Ecto neural progenitor cell (in vitro differentiated cells): ENCODE measurements around the gene PDGFD.

Experiments
- DNase-seq: peaks from one replicate; pipeline ENCODE4 v3.0.0-alpha.2; 2018; ENCODE audit warnings: low spot score

PDGFD gene

DNA sequence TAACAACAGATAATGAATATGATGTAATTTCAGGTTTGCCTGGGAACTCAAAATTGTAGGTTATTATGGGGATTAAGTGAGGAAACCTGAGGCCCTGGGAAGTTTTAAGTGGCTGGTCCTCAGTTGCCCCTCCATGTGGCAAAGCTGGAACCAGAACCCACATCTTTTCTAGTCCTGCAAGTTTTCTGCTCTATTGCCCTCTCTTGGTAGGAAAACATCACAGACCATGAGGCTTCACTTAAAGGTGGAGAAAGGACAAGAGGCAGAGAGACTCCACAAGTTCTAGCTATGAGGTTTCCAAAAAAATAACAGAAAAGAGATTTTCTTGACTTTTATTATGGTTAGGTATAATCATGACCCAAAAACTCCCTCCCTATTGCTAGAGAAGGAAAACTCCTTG lies 243.0 kb downstream of the PDGFD start:
- DNase-seq = no peak

DNA sequence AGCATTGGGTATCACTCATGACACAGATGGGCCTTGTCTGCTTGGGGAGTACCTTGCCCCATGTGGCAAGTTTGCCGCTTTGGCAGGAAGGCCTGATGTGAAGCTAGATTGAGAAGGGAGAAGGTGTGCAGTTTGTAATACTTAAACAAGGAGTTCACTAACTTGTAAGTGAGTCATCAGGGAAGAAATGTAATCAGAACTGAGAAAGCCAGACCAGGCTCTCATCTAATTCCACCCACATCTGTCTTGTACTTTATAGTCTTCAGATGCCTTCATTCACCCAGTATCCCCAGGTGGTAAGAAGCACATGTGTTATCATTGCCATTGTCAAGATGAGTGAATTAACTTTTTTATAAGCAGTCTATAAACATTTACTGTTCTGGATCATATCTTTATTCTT lies 243.5 kb downstream of the PDGFD start:
- DNase-seq = no peak

DNA sequence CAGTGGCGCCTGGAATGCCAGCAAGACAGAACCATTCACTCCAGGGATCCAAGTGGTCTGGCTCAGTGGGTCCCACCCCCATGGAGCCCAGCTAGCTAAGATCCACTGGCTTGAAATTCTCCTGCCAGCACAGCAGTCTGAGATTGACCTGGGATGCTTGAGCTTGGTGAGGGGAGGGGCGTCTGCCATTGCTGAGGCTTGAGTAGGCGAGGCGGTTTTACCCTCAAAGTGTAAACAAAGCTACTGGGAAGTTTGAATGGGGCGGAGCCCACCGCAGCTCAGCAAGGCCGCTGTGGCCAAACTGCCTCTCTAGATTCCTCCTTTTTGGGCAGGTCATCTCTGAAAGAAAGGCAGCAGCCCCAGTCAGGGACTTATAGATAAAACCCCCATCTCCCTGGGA lies 253.2 kb downstream of the PDGFD start:
- DNase-seq = no peak

DNA sequence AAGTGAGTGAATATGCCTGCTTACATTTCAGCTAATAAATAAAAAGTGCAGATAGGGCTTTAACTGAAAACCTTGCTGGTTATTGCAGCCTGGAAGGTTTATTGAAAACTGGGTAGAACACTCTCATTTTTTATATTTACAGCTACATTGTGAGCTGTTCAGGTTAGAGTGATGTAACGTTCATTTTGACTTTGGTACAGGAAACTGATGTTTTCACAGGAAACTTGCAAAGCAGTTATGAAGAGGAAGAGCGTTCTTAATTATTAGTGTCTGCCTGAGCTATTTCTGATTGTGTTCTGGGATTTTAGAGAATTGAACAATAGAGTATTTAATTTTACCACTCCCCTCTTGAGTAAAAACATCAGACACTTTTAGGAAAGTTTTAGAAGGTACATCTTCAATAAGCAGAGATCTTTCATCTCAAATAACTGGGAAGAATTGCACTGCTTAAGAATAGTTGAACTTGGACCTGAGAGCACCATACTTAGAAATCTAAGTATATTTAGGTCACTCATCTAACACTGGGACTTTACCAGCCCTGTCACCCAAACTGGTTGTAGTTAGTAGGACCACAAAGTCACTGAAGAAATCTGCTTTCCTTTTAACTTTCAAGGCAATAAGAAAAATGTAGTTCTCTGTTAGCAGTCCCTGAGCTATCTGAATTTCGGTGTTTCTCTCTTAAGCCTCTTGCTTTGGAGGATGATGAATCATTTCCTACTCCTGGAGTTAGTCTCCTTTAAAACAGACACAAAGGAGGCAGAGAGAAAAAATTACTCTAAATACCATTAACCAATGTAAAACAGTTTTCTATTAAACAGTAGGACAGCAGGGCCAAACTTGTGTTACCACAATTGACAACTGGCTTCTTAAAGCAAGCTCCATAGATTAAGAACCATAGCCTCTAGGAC lies 256.1 kb downstream of the PDGFD start:
- DNase-seq = no peak

DNA sequence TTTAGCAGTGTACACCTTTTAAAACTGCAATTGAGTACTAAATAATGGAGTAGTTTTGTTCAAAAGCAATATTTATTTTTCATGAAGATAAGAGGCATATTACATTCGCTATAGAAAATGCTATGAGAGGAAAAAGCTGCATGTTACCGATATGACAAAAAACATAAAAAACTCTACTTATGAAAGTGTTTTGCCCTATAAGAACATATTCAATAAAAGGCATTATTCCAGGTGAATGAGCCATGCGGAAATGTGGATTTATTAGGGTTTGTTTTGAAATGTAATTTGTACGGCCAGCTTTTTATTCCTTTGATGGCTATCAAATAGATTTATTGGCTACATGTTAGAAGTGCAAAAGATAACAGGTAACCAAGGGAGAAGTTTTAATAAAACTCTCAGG lies 256.8 kb downstream of the PDGFD start:
- DNase-seq = no peak

DNA sequence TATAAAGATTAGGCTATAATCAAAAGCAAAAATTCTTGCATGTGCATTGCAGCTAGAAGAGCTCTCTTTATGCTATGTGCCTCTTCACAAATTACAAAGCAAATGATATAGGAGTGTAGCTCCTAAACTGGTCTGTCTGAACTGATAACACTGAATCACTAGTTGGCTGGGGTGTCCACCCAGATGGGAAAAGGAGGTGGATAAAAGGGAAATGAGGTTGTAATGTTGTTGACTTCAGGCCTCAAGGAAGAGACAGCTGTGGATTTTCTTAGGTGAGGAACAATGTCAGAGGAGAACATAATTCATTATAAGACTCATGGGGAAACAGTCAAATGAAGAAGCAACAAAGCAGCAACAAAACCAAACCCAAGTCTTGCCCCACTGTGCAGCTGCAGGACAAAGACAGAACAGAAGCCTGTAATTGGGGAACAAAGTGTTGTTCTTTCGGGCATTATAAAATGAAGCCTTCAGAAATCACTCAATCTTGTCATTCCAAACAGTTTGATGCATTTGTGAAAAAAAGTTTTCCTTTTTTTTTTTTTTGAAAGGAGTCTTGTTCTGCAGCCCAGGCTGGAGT lies 257.6 kb downstream of the PDGFD start:
- DNase-seq = no peak

DNA sequence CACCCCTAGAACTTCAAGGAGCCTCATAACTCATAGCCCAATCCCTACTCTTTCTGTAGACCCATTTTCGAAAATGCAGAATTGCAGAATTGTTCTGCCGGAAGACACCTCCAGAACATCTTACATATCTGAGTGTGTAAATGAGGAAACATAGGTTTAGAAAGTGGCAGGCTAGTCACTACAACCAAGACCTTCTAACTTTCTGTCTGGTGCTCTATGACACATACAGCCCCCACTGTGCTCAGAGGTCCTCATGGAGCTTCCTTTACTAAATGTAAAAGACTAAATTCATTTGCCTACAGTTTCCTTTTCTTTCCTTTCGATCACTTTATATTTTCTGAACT lies 259.7 kb downstream of the PDGFD start:
- no peak for DNase-seq

DNA sequence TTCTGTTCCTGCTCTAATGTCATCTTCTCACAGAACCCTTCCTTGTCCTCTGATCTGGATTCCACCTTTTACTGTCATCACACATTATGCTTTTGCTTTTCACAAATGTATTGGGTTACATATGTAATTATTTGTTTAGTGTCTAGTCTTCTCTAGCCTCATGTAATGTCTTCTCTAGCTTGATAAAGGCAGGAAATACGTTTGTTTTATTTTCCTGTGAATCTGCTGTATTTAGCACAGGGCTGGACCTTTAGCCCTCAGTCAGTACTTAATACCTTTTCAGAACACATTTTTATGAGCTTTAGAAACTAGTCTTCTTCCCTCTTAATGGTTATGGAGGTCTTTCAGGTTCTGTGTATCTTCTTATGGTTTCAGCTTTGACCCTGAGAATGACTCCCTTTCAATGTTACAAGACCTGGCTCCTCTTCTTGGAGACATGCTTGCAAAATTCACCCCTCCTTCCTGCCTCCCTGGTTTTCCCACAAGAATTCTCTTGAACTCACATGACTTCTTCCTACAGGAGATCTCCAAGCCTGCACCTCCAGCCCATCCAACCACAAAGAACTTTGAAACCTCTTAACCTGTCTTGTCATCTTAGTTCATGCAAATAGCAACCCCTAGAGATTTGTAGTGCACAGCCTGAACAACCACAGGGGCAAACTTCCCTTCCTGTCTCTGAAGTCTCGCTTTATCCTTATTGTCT lies 260.2 kb downstream of the PDGFD start:
- no peak for DNase-seq

DNA sequence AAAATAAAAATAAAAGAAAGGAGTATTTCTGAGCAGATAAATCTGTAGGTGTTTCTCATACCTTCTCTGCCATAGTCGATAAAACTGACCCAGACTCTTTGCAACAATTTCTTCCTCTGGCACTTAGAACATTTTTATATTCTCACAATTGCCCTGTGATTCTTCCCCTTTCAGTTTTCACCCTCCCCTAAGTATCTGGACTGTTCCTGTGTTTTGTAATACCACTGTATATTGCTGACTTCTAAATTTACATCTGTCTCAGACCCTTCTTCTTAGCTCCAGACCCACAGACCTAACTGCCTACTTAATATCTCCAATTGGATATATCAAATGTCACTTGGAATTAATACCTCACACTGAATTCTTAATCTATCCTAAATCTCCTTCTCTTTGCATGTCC lies 261.0 kb downstream of the PDGFD start:
- no peak for DNase-seq

DNA sequence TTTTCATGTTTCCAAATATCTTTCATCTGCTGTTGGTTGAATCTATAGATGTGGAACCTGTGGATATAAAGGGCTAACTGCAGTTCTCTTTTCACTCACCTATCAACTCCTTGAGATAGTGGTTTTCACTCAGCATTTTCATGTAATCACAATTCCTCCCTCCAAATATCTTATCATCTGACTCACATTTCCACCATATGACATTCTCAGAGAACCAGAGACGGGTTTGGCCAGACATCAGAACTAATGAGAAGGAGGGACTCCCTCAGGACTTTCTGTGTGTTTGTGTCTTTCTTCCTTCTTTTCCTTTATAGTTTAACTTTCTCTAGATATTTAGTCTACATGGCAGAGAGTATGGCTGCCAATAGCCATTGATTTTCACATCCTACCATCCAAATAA lies 262.3 kb downstream of the PDGFD start:
- no peak for DNase-seq

DNA sequence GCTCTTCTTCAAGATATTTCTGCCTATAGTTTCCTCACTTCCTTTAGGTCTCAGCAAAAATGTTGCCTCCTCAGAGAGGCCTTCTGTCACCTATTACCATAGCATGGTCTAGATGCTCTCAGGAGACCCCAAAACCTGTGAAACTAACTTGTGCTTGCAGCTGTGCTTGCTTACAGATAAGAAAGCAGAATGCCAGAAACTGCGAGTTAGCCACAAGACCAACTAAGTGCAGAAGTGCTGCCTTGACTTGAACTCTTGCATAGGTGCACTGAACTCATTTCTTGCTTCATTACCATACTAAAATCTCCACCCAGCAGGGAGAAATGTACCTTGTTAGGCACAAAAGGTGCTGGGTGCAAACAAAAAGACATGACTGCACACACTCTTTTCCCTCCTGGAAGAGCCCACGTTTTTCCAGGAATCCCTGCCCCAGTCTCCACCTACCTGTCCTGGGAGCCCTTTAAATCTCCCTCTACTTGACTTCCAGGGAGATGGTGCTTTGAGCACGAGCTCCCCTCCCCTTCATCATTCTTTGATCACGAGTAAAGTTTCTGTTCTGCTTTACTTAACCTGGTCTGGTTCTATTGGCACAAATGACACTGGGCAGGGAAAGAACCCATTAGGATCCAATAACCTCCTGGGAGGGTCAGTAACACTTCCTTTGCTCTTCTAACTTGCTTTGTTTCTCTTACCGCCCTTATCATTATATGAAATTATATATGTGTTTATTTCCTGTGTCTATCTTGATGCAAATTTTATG lies 265.2 kb downstream of the PDGFD start:
- DNase-seq = no peak

DNA sequence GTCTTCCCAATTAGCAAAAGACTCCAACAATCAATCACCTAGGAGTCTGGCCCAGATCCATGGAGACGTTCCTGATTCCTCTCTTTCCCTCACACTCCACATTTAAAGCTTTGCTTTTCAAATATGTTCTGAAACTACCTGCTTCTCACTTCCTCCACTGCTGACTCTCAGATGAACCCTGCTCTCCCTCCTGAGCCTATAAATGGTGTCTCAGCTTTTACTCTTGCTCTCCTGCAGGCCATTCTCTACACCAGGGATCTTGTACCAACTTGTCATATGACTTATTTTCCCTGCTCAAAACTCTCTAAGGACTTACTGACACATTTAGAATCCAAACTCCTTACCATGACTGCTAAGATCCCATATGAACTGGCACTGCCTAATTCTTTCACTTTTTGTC lies 265.9 kb downstream of the PDGFD start:
- no peak for DNase-seq

DNA sequence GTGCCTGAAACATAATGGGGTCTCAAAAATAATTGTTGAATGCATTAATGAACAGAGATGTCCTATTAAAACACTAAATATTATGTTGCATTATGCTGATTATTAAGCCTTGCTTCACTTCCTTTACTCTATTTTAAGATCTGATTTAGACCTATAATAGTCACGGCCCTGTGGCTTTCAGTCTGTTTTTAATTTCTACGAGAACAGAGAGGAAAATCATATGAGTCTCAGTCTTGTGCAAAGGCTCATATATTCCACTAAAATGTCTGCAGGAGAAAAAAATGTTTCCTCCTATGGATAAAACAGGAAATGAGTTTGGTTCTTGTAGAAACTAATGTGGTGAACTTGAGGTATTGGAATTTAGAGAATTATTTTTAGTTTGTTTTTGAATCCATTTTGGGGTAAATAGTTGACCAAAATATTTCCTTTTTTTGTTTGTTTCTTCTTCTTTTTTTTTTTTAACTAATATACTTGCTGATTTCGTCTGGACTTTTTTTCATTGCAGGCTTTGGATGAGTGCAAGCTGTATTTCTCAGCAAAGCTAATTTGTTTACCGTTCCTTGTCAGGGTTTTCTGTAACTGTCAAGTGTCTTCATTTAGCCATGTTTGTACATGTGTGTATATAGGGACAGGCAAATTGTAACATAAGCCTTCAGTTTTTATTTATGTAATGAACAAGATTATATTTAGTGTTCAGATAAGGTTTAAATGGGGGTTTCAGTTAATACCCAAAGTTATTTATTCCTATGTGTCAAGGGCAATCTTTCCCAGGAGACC lies 266.6 kb downstream of the PDGFD start:
- DNase-seq = no peak

DNA sequence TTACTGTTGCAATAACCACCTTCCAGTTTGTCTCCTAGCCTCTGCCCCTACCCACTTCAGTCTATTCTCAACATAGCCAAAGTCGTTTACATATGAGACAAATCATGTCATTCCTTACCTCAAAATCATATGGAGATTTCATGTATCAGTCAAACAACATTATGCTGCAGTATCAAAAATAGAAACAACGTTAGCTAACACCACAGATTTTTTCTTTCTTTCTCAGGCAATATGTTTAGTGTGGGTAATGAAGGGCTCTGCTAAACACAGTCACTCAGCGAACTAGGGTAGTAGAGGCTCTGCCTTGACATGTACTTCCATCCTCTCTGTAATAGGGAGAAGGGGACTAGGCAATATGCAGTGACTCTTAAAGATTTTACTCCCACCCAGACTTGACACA lies 268.8 kb downstream of the PDGFD start:
- DNase-seq = no peak

DNA sequence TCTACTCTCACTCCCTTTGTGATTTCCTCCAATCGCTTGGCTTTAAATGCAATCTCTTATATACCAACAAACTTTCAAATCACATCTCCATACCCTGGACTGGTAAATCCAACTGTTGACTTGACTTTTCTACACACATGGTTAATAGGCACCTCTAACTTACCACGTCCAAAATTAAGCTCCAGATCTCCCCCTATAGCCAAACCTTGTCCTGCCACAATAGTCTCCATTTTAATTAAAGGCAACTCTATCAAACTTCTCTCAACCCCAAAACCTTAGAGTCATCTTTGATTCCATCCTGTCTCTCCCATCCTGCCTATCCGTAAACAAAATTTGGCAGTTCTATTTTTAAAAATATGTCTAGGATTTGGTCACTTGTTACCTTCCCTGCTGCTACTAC lies 269.3 kb downstream of the PDGFD start:
- no peak for DNase-seq

DNA sequence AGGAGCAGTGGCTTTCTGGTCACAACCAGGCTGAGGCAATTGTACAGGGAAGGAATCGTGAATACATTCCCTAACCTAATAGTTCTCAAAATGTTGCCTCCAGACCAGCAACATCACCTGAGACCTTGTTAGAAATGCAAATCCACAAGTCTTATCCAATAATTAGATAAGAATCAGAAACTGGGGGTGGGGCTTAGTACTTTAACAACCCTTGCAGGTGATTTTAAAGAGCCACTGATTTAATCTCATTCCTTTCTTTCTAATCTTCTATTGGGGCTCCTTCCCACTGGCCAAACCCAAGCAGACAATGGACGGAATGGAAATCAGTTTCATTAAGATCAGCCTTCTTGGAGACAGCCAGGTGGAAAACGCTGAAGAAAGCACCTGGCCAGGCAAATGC lies 269.9 kb downstream of the PDGFD start:
- no peak for DNase-seq

DNA sequence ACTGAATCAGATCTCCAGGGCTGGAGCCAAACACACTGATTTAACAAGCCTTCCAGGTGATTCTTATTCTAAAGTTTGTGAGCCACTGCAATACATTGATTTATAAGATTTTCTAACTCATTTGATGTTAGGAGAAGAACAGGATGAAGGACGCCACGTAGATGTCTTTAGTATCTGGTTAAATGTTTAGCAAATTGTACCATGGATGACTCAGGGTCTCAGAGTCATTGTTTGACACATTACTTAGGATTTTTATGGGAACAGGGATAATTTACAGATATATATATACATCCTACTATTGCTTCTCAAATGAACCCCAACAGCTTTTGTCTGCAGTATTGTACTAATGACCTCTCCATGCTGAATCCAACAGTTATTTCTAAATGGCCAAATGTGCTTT lies 270.6 kb downstream of the PDGFD start:
- no peak for DNase-seq

DNA sequence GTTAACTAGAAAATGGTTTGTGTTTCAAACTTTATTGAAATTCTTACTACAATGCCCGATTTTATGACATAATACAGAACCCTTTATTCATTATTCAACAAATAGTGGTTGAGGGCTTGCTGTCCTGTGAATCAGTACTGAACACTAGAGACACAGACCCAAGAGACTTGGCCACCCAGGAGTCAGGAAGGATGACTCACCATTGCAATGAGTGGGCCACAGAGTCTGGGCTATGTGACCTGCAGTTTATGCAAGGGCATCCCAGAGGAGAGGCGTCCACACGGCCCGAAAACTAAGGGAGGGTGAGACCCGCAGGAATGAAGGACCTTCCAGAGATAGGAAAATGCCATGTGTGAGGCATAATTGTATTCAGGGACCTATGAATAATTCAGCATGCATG lies 271.3 kb downstream of the PDGFD start:
- no peak for DNase-seq

DNA sequence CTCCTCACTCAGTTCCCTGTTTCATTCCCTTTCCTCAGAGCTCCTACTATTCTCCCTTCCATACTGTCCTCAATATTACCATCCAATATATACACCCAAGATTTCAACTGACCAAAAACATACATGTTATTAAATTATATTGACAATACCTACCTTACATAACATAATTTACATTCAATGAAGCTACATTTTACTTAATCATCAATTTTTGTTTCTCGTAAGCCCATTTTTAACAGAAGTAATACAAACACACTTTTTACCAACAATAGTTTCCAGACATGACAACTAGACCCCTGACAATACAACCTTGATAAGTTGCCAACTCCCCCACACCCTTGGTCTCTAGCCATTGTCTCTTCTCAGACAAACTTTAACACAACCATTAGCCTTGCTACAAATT lies 273.3 kb downstream of the PDGFD start:
- DNase-seq = no peak

DNA sequence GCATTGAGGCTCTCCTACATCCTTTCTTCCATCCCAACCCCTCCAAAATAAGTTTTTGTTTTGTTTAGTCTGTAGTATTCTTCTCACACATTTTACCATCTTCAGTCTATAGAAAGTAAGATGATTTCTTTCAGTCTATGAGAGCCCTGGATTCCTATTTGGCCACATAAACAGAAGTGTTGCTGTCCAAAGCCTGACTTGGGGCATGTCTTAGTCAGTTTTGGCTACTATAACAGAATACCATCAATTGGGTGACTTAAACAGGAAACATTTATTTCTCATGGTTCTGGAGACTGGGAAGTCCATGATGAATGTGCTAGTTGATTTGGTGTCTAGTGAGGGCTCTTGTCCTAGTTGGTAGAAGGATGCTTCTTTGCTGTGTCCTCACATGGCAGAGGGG lies 274.3 kb downstream of the PDGFD start:
- DNase-seq = no peak

DNA sequence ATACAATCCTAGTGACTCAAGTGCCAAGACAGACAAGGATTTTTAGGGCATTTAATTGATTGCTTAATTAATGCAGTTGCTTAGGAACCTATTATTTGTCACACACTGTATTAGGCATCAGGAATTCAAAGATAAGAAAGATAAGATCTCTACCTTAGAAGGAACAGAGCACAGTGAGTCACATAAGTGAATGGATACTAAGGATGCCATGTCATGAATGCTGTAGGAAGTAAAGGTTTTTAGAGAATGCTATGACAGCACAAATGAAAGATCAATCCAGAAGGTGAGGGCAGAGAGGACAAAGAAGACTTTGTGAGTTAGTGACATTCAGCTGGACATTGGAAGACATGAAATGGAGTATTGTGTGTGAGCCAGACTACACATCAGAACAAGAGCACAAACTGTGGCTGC lies 275.4 kb downstream of the PDGFD start:
- DNase-seq = no peak
